GM08714 (cell line): ENCODE results near the gene RASSF1.
"Not testable (repeated sequence)": the region's sequence is repeated elsewhere in the genome, so short reads cannot be mapped to it uniquely, and the experiment has no call there.

ENCODE experiments used
- H3K4me3 ChIP-seq: fragments of 200-500 bp; sonication (Bioruptor generic); 2 replicates; pipeline ENCODE4 v1.5.1; 2014; ENCODE audit warnings: mild to moderate bottlenecking, low read length, inconsistent platforms
- ZNF274 ChIP-seq: IDR thresholded peaks from 2 replicates; pipeline ENCODE4 v1.6.1; 2012; ENCODE audit warnings: mild to moderate bottlenecking, low read depth, low read length

RASSF1 gene

GRCh38 chr3:50289130-50289529 is 51.5 kb downstream of the RASSF1 start:
- no peak overlapping the region for H3K4me3 ChIP-seq
- TF ChIP-seq ZNF274 = no peak

- no peak overlapping the region for H3K4me3 ChIP-seq
- no peak for TF ChIP-seq ZNF274
Measured at GRCh38 chr3:50288387-50289007, 52.1 kb downstream of the RASSF1 start.

- no peak for TF ChIP-seq ZNF274
Measured at GRCh38 chr3:50287262-50287661, 53.4 kb downstream of the RASSF1 start.

GRCh38 chr3:50286322-50287227 is 54.1 kb downstream of the RASSF1 start:
- no peak for TF ChIP-seq ZNF274
- no peak overlapping the region for H3K4me3 ChIP-seq

More at GRCh38 chr3:50287262-50287661, 53.4 kb downstream of the RASSF1 start:
- H3K4me3 ChIP-seq = no peak overlapping the region

- not testable (repeated sequence) for H3K4me3 ChIP-seq
Measured at GRCh38 chr3:50284121-50284520, 56.5 kb downstream of the RASSF1 start.
